ENCODE measurements around the gene SLC4A1. TPM values are rescaled to one million over a fixed set of nuclear protein-coding genes. Genes with fewer than 3 reads are reported as not detected.

Gene SLC4A1
- total and polyA plus RNA-seq, 2 of the 13 experiments (the other 11 are each of a cell fraction or from before 2014, with no cell fraction given) = not detected

DNA sequence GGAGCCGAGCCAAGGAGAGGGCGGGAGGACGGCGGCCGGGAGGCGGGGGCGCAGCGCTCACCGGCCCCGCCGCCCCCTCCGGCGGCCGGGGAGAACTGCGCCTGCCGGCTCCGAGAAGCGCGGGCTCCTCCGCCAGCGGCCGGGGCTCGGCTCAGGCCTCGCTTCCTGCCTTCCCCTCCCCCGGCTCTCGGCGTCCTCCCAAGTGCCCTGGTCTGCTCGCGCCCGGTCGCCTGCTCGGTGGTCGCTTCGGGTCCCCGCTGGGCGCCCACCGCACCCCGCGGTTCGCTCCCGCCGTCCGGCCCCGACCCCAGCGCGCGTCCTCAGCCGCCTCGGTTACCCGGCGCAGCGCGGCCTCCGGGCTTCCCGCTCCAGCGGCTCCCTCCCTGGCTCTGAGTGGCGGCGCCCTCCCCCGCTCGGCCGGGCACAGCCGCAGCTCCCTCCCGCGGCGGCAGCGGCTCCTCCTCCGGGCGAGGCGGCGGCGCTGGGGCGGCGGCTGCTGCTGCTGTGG, 48.8 kb downstream of the SLC4A1 start (continued):
- TF ChIP-seq ESRRA (CRISPR knock-in tag; IDR thresholded peaks at IDR 0.05; ENCODE audit: low read depth) (no peak), DDIT3 (CRISPR knock-in tag; IDR thresholded peaks at IDR 0.05) (no peak), KLF15 (CRISPR knock-in tag; IDR thresholded peaks at IDR 0.05; ENCODE audit: borderline replicate concordance) (0 out of 2 replicates have a peak, but pooled peaks have one; percentile 35), ZNF430 (CRISPR knock-in tag; IDR thresholded peaks at IDR 0.05) (no peak), KDM3A (CRISPR knock-in tag; IDR thresholded peaks at IDR 0.05; ENCODE audit: low read depth) (no peak), ZNF333 (CRISPR knock-in tag; IDR thresholded peaks at IDR 0.05; ENCODE audit: borderline replicate concordance) (no peak; the same call in 1 of the 2 replicates), ZNF343 (CRISPR knock-in tag; IDR thresholded peaks at IDR 0.05) (no peak), GATA4 (IDR thresholded peaks at IDR 0.05; ENCODE audit: borderline replicate concordance, low read depth) (no peak), ISX (CRISPR knock-in tag; conservative IDR thresholded peaks at IDR 0.05) (no peak)
- TF ChIP-seq, protein P1, sequence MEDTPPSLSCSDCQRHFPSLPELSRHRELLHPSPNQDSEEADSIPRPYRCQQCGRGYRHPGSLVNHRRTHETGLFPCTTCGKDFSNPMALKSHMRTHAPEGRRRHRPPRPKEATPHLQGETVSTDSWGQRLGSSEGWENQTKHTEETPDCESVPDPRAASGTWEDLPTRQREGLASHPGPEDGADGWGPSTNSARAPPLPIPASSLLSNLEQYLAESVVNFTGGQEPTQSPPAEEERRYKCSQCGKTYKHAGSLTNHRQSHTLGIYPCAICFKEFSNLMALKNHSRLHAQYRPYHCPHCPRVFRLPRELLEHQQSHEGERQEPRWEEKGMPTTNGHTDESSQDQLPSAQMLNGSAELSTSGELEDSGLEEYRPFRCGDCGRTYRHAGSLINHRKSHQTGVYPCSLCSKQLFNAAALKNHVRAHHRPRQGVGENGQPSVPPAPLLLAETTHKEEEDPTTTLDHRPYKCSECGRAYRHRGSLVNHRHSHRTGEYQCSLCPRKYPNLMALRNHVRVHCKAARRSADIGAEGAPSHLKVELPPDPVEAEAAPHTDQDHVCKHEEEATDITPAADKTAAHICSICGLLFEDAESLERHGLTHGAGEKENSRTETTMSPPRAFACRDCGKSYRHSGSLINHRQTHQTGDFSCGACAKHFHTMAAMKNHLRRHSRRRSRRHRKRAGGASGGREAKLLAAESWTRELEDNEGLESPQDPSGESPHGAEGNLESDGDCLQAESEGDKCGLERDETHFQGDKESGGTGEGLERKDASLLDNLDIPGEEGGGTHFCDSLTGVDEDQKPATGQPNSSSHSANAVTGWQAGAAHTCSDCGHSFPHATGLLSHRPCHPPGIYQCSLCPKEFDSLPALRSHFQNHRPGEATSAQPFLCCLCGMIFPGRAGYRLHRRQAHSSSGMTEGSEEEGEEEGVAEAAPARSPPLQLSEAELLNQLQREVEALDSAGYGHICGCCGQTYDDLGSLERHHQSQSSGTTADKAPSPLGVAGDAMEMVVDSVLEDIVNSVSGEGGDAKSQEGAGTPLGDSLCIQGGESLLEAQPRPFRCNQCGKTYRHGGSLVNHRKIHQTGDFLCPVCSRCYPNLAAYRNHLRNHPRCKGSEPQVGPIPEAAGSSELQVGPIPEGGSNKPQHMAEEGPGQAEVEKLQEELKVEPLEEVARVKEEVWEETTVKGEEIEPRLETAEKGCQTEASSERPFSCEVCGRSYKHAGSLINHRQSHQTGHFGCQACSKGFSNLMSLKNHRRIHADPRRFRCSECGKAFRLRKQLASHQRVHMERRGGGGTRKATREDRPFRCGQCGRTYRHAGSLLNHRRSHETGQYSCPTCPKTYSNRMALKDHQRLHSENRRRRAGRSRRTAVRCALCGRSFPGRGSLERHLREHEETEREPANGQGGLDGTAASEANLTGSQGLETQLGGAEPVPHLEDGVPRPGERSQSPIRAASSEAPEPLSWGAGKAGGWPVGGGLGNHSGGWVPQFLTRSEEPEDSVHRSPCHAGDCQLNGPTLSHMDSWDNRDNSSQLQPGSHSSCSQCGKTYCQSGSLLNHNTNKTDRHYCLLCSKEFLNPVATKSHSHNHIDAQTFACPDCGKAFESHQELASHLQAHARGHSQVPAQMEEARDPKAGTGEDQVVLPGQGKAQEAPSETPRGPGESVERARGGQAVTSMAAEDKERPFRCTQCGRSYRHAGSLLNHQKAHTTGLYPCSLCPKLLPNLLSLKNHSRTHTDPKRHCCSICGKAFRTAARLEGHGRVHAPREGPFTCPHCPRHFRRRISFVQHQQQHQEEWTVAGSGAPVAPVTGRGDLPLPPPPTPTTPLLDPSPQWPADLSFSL (CRISPR knock-in tag; IDR thresholded peaks at IDR 0.05) = no peak
- TF ChIP-seq, protein P2, sequence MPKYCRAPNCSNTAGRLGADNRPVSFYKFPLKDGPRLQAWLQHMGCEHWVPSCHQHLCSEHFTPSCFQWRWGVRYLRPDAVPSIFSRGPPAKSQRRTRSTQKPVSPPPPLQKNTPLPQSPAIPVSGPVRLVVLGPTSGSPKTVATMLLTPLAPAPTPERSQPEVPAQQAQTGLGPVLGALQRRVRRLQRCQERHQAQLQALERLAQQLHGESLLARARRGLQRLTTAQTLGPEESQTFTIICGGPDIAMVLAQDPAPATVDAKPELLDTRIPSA (CRISPR knock-in tag; IDR thresholded peaks at IDR 0.05; ENCODE audit: borderline replicate concordance) = 0 out of 2 replicates have a peak, but pooled peaks have one; percentile 36
- TF ChIP-seq, protein P3, sequence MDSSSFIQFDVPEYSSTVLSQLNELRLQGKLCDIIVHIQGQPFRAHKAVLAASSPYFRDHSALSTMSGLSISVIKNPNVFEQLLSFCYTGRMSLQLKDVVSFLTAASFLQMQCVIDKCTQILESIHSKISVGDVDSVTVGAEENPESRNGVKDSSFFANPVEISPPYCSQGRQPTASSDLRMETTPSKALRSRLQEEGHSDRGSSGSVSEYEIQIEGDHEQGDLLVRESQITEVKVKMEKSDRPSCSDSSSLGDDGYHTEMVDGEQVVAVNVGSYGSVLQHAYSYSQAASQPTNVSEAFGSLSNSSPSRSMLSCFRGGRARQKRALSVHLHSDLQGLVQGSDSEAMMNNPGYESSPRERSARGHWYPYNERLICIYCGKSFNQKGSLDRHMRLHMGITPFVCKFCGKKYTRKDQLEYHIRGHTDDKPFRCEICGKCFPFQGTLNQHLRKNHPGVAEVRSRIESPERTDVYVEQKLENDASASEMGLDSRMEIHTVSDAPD (CRISPR knock-in tag; IDR thresholded peaks at IDR 0.05) = no peak
- TF ChIP-seq, protein P4, sequence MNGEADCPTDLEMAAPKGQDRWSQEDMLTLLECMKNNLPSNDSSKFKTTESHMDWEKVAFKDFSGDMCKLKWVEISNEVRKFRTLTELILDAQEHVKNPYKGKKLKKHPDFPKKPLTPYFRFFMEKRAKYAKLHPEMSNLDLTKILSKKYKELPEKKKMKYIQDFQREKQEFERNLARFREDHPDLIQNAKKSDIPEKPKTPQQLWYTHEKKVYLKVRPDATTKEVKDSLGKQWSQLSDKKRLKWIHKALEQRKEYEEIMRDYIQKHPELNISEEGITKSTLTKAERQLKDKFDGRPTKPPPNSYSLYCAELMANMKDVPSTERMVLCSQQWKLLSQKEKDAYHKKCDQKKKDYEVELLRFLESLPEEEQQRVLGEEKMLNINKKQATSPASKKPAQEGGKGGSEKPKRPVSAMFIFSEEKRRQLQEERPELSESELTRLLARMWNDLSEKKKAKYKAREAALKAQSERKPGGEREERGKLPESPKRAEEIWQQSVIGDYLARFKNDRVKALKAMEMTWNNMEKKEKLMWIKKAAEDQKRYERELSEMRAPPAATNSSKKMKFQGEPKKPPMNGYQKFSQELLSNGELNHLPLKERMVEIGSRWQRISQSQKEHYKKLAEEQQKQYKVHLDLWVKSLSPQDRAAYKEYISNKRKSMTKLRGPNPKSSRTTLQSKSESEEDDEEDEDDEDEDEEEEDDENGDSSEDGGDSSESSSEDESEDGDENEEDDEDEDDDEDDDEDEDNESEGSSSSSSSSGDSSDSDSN (CRISPR knock-in tag; IDR thresholded peaks at IDR 0.05) = peak; percentile 93; the same call in 1 of the 2 replicates
- TF ChIP-seq, protein P5, sequence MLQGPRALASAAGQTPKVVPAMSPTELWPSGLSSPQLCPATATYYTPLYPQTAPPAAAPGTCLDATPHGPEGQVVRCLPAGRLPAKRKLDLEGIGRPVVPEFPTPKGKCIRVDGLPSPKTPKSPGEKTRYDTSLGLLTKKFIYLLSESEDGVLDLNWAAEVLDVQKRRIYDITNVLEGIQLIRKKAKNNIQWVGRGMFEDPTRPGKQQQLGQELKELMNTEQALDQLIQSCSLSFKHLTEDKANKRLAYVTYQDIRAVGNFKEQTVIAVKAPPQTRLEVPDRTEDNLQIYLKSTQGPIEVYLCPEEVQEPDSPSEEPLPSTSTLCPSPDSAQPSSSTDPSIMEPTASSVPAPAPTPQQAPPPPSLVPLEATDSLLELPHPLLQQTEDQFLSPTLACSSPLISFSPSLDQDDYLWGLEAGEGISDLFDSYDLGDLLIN (CRISPR knock-in tag; IDR thresholded peaks at IDR 0.05; ENCODE audit: borderline replicate concordance) = no peak
- TF ChIP-seq, protein P6, sequence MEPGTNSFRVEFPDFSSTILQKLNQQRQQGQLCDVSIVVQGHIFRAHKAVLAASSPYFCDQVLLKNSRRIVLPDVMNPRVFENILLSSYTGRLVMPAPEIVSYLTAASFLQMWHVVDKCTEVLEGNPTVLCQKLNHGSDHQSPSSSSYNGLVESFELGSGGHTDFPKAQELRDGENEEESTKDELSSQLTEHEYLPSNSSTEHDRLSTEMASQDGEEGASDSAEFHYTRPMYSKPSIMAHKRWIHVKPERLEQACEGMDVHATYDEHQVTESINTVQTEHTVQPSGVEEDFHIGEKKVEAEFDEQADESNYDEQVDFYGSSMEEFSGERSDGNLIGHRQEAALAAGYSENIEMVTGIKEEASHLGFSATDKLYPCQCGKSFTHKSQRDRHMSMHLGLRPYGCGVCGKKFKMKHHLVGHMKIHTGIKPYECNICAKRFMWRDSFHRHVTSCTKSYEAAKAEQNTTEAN (CRISPR knock-in tag; conservative IDR thresholded peaks at IDR 0.05) = no peak
